ENCODE measurements around the gene ARHGEF1. TPM values are rescaled to one million over a fixed set of nuclear protein-coding genes. Genes with fewer than 3 reads are reported as not detected.

Gene ARHGEF1
- total RNA-seq, 3 donors from 2014 or later (not counting 1 experiment from before 2014, with no cell fraction given), result 1,177 to 1,409 (median 1,354) TPM

DNA sequence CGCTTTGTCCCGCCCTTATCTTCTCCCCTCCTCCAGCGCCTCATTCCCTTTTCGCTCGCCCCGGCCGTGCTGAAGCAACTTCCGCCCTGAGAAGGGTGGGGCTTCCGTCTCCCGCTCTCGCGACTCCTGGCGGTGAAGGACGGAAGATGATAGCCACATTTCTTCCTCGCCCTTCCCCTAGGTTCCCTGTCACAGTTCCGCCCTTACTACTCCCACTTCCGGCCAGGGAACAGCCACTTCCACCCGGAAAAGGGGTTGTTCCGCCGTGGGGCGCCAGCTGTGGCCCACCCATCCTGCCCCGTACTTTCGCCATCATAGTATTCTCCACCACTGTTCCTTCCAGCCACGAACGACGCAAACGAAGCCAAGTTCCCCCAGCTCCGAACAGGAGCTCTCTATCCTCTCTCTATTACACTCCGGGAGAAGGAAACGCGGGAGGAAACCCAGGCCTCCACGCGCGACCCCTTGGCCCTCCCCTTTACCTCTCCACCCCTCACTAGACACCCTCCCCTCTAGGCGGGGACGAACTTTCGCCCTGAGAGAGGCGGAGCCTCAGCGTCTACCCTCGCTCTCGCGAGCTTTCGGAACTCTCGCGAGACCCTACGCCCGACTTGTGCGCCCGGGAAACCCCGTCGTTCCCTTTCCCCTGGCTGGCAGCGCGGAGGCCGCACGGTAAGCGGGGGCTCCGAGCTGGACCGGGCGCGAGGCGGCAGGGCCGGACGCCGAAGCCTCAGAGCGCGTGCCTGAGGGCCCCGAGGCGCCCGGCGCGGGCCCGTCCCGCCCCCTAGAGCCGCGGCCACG is 23.2 kb upstream of the ARHGEF1 start, which contains the start of gene RPS19:
Gene RPS19 (plus strand): TSS at position 638 of the 801 bp plus-strand sequence. CDS start 520 bp downstream, outside the sequence.
- TF ChIP-seq, protein P1, sequence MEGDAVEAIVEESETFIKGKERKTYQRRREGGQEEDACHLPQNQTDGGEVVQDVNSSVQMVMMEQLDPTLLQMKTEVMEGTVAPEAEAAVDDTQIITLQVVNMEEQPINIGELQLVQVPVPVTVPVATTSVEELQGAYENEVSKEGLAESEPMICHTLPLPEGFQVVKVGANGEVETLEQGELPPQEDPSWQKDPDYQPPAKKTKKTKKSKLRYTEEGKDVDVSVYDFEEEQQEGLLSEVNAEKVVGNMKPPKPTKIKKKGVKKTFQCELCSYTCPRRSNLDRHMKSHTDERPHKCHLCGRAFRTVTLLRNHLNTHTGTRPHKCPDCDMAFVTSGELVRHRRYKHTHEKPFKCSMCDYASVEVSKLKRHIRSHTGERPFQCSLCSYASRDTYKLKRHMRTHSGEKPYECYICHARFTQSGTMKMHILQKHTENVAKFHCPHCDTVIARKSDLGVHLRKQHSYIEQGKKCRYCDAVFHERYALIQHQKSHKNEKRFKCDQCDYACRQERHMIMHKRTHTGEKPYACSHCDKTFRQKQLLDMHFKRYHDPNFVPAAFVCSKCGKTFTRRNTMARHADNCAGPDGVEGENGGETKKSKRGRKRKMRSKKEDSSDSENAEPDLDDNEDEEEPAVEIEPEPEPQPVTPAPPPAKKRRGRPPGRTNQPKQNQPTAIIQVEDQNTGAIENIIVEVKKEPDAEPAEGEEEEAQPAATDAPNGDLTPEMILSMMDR (IDR thresholded peaks at IDR 0.05), result peak; percentile 72
- Histone ChIP-seq H3K4me1 (ENCODE audit: control insufficient read depth, insufficient read depth, low read length) (peaks cover 48% of the 10 kb centered on the region), H3K27ac (ENCODE audit: low read length) (peak within 1 kb of the TSS; percentile 92), H3K4me3 (ENCODE audit: low read length) (peak within 1 kb of the TSS; percentile 82), H3K27me3 (ENCODE audit: control insufficient read depth, insufficient read depth, low read length) (no peaks in the 10 kb centered on the region), H3K9me3 (ENCODE audit: control insufficient read depth, insufficient read depth, low read length) (no peaks in the 10 kb centered on the region), H3K36me3 (ENCODE audit: control insufficient read depth, insufficient read depth, low read length) (peaks cover 39% of the 10 kb centered on the region)
- under 1% methylated on average over 76 of the region's 76 CpGs for WGBS (ENCODE audit: insufficient coverage)
- intact Hi-C loops (cut with micrococcal nuclease), result loop anchor here (1.0 to 2.0 kb wide), 4 partner anchors 11 to 175 kb away; no protein-coding TSS in a partner anchor
- ATAC-seq, result peak; percentile 86 to 95 (median 86)
- DNase-seq, result peak; percentile 98 to 99
- Mint-ChIP-seq H3K27me3 (ENCODE audit: low read depth in 2 of 2) (no peaks in the 10 kb centered on the region), H3K4me1 (peaks cover 35 to 52% of the 10 kb centered on the region in 2 donors), H3K9me3 (no peaks in the 10 kb centered on the region), H3K36me3 (no peaks in the 10 kb centered on the region), H3K27ac (peak within 1 kb of the TSS; percentile 94 to 96), H3K4me3 (peak within 1 kb of the TSS; percentile 95)

DNA sequence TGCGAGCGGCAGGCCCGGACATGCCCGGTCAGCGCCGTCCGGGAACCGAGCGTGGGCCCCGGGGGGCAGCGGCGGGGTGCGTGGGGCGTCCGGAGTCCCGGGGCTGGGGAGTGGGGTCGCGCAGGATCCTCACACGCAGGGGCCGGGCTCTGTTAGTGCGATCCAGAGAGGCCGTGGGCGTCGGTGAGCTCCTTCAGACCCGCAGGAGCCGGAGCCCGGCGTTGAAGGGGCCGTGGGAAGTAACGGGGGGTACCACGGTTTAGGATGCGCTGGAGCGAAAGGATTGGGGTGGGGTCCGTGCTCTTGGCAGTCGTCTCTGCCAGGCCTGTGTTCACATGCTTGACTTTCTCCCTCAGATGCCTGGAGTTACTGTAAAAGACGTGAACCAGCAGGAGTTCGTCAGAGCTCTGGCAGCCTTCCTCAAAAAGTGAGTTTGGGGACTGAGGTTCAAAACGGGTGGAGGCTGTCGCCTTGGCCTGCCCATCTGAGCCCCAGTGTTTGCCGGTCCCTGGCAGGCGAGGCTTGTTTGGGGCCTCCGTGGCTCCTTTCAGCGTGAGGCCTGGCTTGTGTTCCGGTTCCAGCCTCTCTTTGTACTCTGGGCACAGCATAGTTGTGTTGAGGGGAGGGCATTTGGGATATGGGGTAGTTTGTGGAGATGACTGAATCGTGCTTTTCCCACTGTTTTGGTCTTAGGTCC is 22.4 kb upstream of the ARHGEF1 start:
- Histone ChIP-seq H3K36me3 (ENCODE audit: control insufficient read depth, insufficient read depth, low read length) (peaks cover 45% of the 10 kb centered on the region), H3K27me3 (ENCODE audit: control insufficient read depth, insufficient read depth, low read length) (no peaks in the 10 kb centered on the region), H3K9me3 (ENCODE audit: control insufficient read depth, insufficient read depth, low read length) (no peaks in the 10 kb centered on the region), H3K4me3 (ENCODE audit: low read length) (peak overlapping the region; percentile 82), H3K4me1 (ENCODE audit: control insufficient read depth, insufficient read depth, low read length) (peaks cover 50% of the 10 kb centered on the region), H3K27ac (ENCODE audit: low read length) (peak overlapping the region; percentile 51)
- no peaks in the 10 kb centered on the region for H3K27me3 Mint-ChIP-seq (ENCODE audit: low read depth in 2 of 2)
- H3K4me3 Mint-ChIP-seq, result peak overlapping the region; percentile 95
- ATAC-seq (no peak), DNase-seq (peak in 1 of 2 donors; percentile 53)
- under 1% methylated on average over 45 of the region's 45 CpGs for WGBS (ENCODE audit: insufficient coverage)
- peaks cover 35 to 52% of the 10 kb centered on the region in 2 donors for H3K4me1 Mint-ChIP-seq
- no peaks in the 10 kb centered on the region for H3K36me3 Mint-ChIP-seq
- TF ChIP-seq, protein P1 (IDR thresholded peaks at IDR 0.05), result no peak
- intact Hi-C loops (cut with micrococcal nuclease), result loop anchor here (1.0 kb wide), 1 partner anchor 11 kb away; no protein-coding TSS in a partner anchor
- peak overlapping the region; percentile 94 to 96 for H3K27ac Mint-ChIP-seq
- no peaks in the 10 kb centered on the region for H3K9me3 Mint-ChIP-seq

- Mint-ChIP-seq H3K4me1 (peaks cover 35 to 54% of the 10 kb centered on the region in 2 donors), H3K9me3 (no peaks in the 10 kb centered on the region), H3K27me3 (ENCODE audit: low read depth in 2 of 2) (no peaks in the 10 kb centered on the region), H3K36me3 (no peaks in the 10 kb centered on the region), H3K4me3 (peak overlapping the region; percentile 95), H3K27ac (peak overlapping the region; percentile 94 to 96)
- Histone ChIP-seq H3K4me3 (ENCODE audit: low read length) (peak overlapping the region; percentile 82), H3K4me1 (ENCODE audit: control insufficient read depth, insufficient read depth, low read length) (peaks cover 53% of the 10 kb centered on the region), H3K27ac (ENCODE audit: low read length) (peak overlapping the region; percentile 51), H3K36me3 (ENCODE audit: control insufficient read depth, insufficient read depth, low read length) (peaks cover 48% of the 10 kb centered on the region), H3K27me3 (ENCODE audit: control insufficient read depth, insufficient read depth, low read length) (no peaks in the 10 kb centered on the region), H3K9me3 (ENCODE audit: control insufficient read depth, insufficient read depth, low read length) (no peaks in the 10 kb centered on the region)
- TF ChIP-seq, protein P1 (IDR thresholded peaks at IDR 0.05), result no peak
- DNase-seq (no peak), ATAC-seq (no peak)
- WGBS (ENCODE audit: insufficient coverage), result 45% methylated on average over 8 of the region's 9 CpGs
- intact Hi-C loops (cut with micrococcal nuclease), result no loop called here
Observed at GRCh38 chr19:41861116-41861768, 21.7 kb upstream of the ARHGEF1 start.

All from natural killer cell (primary cell).